HG03575 (cell line): ENCODE data around the gene CUX1.
"Not testable (repeated sequence)": the region's sequence is repeated elsewhere in the genome, so short reads cannot be mapped to it uniquely, and the experiment has no call there.

ENCODE experiments used
- ATAC-seq: cut with Tn5 transposase; IDR thresholded peaks from one replicate; pipeline ENCODE4 v1.9.1; 2021; ENCODE audit not compliant: unreplicated experiment, insufficient number of reproducible peaks, low FRiP score; ENCODE audit errors: extremely low read depth

Gene CUX1

DNA sequence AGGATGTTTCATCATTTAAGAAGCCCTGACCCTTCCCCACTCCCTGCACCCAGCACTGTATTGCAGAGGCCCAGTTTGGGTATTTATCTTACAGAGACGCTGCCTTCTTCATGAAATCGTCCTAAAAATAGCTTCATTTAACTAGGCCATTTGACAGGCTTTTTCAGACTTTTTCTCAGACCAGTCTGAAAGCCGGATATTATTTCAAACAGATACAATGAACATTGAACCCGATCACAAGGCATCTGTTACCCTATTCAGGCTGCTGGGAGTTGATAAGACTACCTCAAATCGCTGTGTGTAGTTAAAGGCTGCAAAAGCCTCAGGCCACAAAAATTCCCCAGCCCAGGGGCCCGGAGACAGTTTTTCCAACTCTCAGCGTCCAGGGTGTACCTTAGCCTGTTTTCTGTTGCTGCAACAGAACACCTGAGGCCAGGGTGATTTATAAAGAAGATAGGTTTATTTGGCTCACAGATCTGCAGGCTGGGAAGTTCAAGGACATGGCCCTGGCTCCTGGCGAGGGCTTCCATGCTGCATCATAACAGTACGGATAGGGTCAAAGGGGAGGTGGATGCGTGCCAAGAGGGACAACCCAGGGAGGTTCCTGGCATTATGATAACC, 338.5 kb downstream of the CUX1 start:
- no peak for ATAC-seq

- ATAC-seq: no peak
These were observed 339.4 kb downstream of the CUX1 start for GRCh38 chr7:102156867-102157266.

DNA sequence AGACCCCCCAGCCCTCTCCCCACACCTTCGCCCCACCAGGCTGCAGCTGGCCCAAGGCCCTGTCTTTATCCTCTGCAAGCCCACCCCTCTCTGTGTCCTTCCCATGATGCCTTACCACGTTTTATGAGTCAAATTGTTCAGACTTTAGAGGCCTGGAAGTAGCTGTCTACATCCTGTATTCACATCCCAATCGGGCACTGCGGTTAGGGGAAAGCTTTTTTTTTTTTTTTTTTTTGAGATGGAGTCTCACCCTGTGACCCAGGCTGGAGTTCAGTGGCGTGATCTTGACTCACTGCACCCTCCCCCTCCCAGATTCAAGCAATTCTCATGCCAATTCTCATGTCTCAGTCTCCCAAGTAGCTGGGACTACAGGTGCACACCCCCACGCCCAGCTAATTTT, 347.7 kb downstream of the CUX1 start:
- no peak for ATAC-seq

GRCh38 chr7:102167254-102167653, 349.8 kb downstream of the CUX1 start:
- ATAC-seq: no peak

- no peak for ATAC-seq
These were observed 352.4 kb downstream of the CUX1 start for GRCh38 chr7:102169651-102170392.

- ATAC-seq: no peak
These were observed 353.1 kb downstream of the CUX1 start for GRCh38 chr7:102170393-102170970.

DNA sequence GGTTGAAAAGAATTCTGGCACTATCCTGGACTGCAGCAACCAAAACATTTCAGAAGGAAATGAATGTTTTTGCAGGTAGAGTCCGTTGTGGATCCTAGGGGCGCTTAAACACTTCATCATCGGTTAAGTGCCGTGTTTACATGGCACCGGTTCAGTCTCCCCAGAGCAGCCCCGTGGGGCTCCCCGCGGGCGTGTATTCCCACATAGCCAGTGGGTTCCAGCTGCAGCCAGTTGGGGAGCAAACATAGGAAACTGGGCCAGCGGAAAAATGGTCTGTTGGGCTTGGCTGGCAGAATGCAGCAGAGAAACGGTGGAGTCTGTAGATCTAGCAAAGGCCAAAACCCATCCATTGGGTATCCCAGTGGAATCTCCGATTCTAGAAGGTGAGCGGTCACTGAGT, 356.2 kb downstream of the CUX1 start:
- ATAC-seq: no peak

- ATAC-seq: no peak
These were observed 358.2 kb downstream of the CUX1 start for GRCh38 chr7:102175423-102176170.

DNA sequence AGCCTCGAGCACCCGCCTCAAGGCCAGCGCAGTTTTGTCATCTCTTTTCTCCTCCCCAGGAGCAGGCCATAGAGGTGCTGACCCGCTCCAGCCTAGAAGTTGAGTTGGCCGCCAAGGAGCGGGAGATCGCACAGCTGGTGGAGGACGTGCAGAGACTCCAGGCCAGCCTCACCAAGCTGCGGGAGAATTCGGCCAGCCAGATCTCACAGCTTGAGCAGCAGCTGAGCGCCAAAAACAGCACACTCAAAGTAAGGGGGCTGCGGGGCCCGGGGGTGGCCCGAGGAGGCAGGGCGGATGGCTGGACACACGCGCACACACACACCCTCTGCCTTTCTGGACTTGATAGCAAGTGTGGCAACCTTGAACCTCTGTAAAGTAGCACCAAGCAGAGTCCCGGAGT, 361.0 kb downstream of the CUX1 start:
- no peak for ATAC-seq

DNA sequence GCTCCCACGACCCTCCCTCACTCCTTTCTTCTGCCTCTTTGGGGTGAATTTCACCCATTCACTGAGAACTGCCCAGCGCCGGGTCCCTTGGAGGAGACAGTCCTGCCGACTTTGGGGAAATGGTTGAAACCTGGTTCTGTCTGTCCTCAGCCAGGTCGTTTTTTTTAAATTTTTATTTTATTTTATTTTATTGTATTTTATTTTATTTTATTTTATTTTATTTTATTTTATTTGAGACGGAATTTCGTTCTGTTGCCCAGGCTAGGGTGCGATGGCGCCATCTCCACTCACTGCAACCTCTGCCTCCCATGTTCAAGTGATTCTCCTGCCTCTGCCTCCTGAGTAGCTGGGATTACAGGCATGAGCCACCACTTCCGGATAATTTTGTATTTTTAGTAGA, 363.3 kb downstream of the CUX1 start:
- ATAC-seq: no peak

DNA sequence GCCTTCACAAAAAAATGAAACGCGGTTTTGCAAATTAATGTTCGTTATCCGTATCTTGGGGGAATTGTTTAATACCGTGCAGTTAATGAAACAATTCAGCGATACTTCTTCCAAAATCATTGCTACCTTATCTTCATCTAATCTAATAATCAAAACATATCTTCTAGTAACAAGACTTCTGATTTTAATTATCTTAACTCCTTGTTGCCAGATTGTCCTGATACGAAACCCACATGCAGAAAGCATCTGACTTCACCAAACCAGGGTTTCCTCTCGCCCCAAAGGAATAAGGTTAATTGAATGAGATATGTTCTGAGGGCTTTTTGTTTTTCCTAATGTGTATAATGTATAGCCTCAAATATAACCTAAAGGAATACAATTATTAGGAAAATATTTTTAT, 364.1 kb downstream of the CUX1 start:
- ATAC-seq: no peak

DNA sequence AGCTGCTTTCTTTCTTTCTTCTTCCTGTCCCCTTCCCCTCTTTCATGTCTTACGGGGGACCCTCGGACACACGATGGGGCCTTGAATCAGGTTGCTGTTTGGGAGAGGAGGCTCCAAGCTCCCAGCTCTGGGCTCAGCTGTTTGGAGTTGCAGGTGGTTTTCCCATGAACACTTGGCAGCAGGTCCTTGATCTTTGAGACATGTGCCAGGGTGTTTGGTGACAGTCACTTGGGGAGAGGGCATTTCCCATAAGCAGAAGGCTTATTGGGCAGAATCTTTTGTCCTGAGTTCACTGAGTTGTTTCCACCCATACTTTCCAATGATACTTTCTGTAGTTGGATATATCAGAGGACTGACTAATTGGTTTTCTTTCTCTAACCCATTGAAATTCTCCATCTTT, 364.6 kb downstream of the CUX1 start:
- ATAC-seq: no peak

DNA sequence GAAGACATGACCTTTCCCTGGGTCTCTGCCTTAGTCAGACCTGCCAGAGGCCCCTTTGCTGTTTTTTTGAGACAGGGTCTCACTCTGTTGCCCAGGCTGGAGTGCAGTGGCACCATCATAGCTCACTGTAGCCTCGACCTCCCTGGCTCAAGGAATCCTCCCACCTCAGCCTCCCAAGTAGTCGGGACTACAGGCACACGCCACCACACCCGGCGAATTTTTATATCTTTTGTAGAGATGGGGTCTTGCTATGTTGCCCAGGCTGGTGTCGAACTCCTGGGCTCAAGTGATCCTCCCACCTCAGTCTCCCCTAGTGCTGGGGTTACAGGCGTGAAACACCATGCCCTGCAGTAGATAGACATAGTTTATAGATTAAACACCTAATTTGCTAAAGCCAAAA, 366.4 kb downstream of the CUX1 start:
- ATAC-seq: not testable (repeated sequence)

DNA sequence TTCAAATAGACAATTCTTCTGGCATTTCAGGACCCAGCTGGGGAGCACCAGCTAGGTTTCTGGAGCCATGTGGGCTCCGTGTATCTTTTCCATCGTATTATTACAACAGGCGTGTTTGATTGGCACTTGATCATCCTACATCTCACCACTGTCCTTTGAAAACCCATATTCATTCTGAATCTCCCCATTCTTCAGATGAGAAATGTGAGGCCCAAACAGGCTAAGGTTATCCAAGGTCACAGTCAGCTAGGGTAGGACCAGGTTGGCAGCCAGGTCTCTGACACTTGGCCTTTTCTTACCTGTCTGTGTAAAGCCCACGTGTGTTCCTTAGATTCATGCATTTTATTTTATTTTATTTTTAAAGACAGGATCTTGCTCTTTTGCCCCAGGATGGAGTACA, 366.9 kb downstream of the CUX1 start:
- no peak for ATAC-seq

DNA sequence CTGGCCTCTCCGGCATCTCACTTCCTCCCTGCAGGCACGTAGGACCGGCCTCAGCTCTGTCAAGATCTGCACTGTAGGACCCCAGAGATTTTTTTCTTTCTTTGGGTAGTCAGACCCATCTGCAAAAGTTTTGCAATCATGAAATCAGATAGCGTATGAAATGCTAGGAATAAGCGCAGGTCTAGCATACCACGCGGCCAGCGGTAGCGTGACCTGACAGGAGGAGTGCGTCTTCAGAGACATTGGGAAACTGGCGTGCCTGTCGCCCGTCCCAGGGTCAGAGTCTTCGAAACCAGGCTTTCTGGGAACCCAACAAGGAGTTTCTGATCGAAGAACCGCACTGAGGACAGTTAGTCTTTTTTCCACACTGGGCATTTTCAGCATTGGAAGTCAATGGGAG, 368.4 kb downstream of the CUX1 start:
- ATAC-seq: no peak

DNA sequence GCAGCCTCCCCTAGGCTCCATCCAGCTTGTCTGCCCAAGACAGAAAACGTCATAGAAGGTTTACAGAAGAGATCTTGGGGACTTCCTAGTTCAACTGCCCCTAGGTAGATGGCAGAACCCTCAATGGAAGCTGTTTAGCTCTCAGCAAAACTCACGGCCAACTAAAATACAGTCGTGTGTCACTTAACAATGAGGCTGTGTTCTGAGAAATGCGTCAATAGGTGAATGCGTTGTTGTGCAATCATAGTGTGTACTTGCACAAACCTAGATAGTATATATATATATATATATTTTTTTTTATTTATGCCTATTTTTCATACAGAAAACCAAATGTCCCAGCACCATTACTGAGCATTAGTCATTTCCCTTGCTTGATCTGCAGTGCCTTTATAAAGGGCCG, 368.9 kb downstream of the CUX1 start:
- ATAC-seq: no peak

- no peak for ATAC-seq
These were observed 371.3 kb downstream of the CUX1 start for GRCh38 chr7:102188746-102189145.

DNA sequence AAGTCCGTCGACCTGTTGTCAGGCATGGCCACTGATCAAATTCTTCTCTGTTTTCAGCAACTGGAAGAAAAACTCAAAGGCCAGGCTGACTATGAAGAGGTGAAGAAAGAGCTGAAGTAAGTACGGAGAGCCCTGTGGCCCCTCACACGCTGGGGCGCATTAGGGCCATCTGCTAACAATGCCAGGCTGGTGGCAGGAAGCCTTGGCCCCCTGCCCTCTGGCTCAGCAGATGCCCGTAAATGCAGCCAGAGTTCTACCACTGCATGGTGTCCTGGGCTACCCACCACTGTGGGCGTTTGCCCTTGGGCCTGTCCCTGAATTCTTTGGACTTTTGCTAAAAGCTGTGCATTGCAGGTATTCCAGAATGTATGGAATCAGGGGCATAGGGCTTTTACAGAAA, 372.3 kb downstream of the CUX1 start:
- ATAC-seq: no peak

DNA sequence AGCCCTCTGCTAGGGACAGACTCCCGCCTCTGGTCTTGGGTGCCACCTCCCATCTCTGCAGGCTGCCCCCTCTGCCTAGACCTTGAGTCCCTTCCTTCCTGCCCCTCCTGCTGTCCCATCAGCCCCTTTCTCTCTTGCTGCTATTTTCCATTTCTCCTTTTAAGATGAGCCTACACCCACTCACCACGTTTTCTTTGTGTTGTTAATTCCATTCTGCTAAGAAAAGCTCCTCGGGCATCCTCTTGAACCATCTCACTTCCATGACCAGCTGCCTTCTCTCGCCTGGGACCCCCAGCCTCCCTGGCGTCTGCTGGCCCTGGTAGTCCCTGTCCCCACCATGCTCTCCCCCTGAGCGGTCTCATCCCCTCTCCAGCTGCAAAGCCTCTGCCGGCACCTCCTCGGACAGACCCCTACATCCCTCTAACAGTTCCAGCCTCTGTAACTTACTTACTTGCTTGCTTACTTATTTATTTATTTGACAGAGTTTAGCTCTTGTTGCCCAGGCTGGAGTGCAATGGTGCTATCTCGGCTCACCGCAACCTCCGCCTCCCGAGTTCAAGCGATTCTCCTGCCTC, 373.4 kb downstream of the CUX1 start:
- no peak for ATAC-seq
